Measurements from ENCODE around the gene PTPN14. TPM values are rescaled to one million over a fixed set of nuclear protein-coding genes. Genes with fewer than 3 reads are reported as not detected.
A peak's percentile ranks its signal among the peaks of the same experiment; 100 is the strongest.
"Not testable (repeated sequence)": the region's sequence is repeated elsewhere in the genome, so short reads cannot be mapped to it uniquely, and the experiment has no call there.

The PTPN14 gene
- total and polyA plus RNA-seq, 2 experiments from 2014 or later, result 18.7 to 70.2 TPM

- TF ChIP-seq, protein P1, sequence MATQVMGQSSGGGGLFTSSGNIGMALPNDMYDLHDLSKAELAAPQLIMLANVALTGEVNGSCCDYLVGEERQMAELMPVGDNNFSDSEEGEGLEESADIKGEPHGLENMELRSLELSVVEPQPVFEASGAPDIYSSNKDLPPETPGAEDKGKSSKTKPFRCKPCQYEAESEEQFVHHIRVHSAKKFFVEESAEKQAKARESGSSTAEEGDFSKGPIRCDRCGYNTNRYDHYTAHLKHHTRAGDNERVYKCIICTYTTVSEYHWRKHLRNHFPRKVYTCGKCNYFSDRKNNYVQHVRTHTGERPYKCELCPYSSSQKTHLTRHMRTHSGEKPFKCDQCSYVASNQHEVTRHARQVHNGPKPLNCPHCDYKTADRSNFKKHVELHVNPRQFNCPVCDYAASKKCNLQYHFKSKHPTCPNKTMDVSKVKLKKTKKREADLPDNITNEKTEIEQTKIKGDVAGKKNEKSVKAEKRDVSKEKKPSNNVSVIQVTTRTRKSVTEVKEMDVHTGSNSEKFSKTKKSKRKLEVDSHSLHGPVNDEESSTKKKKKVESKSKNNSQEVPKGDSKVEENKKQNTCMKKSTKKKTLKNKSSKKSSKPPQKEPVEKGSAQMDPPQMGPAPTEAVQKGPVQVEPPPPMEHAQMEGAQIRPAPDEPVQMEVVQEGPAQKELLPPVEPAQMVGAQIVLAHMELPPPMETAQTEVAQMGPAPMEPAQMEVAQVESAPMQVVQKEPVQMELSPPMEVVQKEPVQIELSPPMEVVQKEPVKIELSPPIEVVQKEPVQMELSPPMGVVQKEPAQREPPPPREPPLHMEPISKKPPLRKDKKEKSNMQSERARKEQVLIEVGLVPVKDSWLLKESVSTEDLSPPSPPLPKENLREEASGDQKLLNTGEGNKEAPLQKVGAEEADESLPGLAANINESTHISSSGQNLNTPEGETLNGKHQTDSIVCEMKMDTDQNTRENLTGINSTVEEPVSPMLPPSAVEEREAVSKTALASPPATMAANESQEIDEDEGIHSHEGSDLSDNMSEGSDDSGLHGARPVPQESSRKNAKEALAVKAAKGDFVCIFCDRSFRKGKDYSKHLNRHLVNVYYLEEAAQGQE (IDR thresholded peaks at IDR 0.05; ENCODE audit: unreplicated experiment), result no peak
- TF ChIP-seq, protein P2, sequence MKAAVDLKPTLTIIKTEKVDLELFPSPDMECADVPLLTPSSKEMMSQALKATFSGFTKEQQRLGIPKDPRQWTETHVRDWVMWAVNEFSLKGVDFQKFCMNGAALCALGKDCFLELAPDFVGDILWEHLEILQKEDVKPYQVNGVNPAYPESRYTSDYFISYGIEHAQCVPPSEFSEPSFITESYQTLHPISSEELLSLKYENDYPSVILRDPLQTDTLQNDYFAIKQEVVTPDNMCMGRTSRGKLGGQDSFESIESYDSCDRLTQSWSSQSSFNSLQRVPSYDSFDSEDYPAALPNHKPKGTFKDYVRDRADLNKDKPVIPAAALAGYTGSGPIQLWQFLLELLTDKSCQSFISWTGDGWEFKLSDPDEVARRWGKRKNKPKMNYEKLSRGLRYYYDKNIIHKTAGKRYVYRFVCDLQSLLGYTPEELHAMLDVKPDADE (IDR thresholded peaks at IDR 0.05), result no peak
- TF ChIP-seq STAT1 (IDR thresholded peaks at IDR 0.05; ENCODE audit: unreplicated experiment) (no peak), EZH2phosphoT487 (IDR thresholded peaks at IDR 0.05; ENCODE audit: unreplicated experiment) (no peak), ZNF331 (CRISPR knock-in tag; IDR thresholded peaks at IDR 0.05; ENCODE audit: low read depth) (no peak)
Measured at GRCh38 chr1:214485151-214485550, 66.3 kb downstream of the PTPN14 start (continued).

GRCh38 chr1:214483180-214483579 lies 68.2 kb downstream of the PTPN14 start:
- H2AFZ ChIP-seq; H3K27ac ChIP-seq (ENCODE audit: low read depth); H3K9me2 ChIP-seq (ENCODE audit: insufficient read depth); H3K36me3 ChIP-seq (ENCODE audit: insufficient read depth); H3K27me3 ChIP-seq (ENCODE audit: insufficient read depth); H3K27ac Mint-ChIP-seq; H3K4me3 Mint-ChIP-seq; H3K27me3 Mint-ChIP-seq (ENCODE audit: insufficient read depth, low read depth, poor library complexity); H3F3A ChIP-seq (replicated peaks; ENCODE audit: low read depth); H3K9me3 Mint-ChIP-seq; DNase-seq (ENCODE audit: low spot score); H3K36me3 Mint-ChIP-seq (ENCODE audit: low read depth); H3K4me3 ChIP-seq: not testable (repeated sequence)
- Histone ChIP-seq H3K4me2 (peak overlapping the region; percentile 10; the same call in 1 of the 2 replicates), H3K4me1 (ENCODE audit: insufficient read depth) (peaks cover 51% of the 10 kb centered on the region), H4K20me1 (replicated peaks; ENCODE audit: insufficient read depth) (peaks cover 10% of the 10 kb centered on the region), H3K79me2 (replicated peaks; ENCODE audit: insufficient read depth) (peaks cover 98% of the 10 kb centered on the region)
- peak; percentile 32; the same call in 1 of the 3 replicates for ATAC-seq
- peaks cover 38% of the 10 kb centered on the region for H3K4me1 Mint-ChIP-seq

DNA sequence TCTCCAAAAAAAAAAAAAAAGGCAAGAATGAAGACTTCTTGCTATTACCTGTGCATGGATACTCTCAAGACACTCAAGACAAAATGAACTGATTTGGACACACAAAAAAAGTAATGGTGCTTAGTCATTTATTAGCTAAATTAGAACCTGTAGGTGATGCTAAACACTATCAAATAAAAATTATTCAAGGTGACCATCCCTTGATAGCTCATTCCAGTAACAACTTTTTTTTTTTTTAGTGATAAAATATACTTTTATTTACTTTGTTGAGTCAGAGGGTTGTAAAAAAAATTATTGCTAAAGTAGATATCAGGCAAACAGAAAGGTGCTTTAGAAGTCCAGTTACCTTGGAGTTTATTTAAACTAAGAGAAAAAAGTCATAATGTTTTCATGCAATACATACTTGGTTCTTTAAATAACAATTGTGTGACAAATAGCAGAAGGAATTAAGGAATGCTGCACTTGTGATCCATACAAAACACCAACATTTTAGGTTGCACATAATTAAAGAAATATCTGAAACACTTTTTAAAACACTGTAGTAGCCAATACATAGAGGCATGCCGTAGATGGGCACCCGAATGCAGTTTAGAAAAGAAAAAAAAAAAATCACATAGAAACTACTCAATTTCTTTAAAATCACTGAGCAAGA lies 69.3 kb downstream of the PTPN14 start:
- not testable (repeated sequence) for H3K4me2 ChIP-seq; H3K27ac Mint-ChIP-seq; H3K27me3 Mint-ChIP-seq (ENCODE audit: insufficient read depth, low read depth, poor library complexity); H3K36me3 ChIP-seq (ENCODE audit: insufficient read depth); H3K9me3 Mint-ChIP-seq; ATAC-seq; H3K36me3 Mint-ChIP-seq (ENCODE audit: low read depth); H3K4me3 Mint-ChIP-seq; DNase-seq (ENCODE audit: low spot score); H3K4me3 ChIP-seq; H3F3A ChIP-seq (replicated peaks; ENCODE audit: low read depth); H3K9me2 ChIP-seq (ENCODE audit: insufficient read depth); H3K27ac ChIP-seq (ENCODE audit: low read depth); H3K27me3 ChIP-seq (ENCODE audit: insufficient read depth); H4K20me1 ChIP-seq (replicated peaks; ENCODE audit: insufficient read depth); H2AFZ ChIP-seq
- Histone ChIP-seq H3K4me1 (ENCODE audit: insufficient read depth) (peaks cover 61% of the 10 kb centered on the region), H3K79me2 (replicated peaks; ENCODE audit: insufficient read depth) (peaks cover 98% of the 10 kb centered on the region)
- H3K4me1 Mint-ChIP-seq, result peaks cover 39% of the 10 kb centered on the region

Measured in GM23338 (cell line).